OCI-LY1 (cell line): ENCODE results near the gene ENTPD6.
A peak's percentile ranks its signal among the peaks of the same experiment; 100 is the strongest.
"Not testable (repeated sequence)": the region's sequence is repeated elsewhere in the genome, so short reads cannot be mapped to it uniquely, and the experiment has no call there.

Experiments used
- H2AFZ ChIP-seq: fragments of 200-600 bp; sonication (generic), shearing (Covaris generic); 2 replicates; pipeline ENCODE4 v1.6.0; 2014; ENCODE audit warnings: antibody characterized with exemption, mild to moderate bottlenecking, low read length
- H3F3A ChIP-seq: fragments of 200-600 bp; sonication (generic), shearing (Covaris generic); 2 replicates; pipeline ENCODE4 v1.6.0; 2014; ENCODE audit warnings: mild to moderate bottlenecking, antibody characterized with exemption, low read length, moderate library complexity; ENCODE audit not compliant: insufficient read depth
- H3K27ac ChIP-seq: fragments of 200-600 bp; sonication (generic); 2 replicates; pipeline ENCODE4 v1.5.1; 2014; ENCODE audit warnings: low read length, mixed run types, mild to moderate bottlenecking, low read depth; ENCODE audit not compliant: poor library complexity, severe bottlenecking
- H3K27me3 ChIP-seq: fragments of 200-600 bp; sonication (generic); 2 replicates; pipeline ENCODE4 v1.6.0; 2014; ENCODE audit warnings: antibody characterized with exemption, mild to moderate bottlenecking, low read length, moderate library complexity; ENCODE audit not compliant: insufficient read depth
- H3K36me3 ChIP-seq: fragments of 200-600 bp; sonication (generic); 2 replicates; pipeline ENCODE4 v1.6.1; 2014; ENCODE audit warnings: mild to moderate bottlenecking, antibody characterized with exemption, low read length, moderate library complexity, mixed read lengths; ENCODE audit not compliant: insufficient read depth
- H3K4me1 ChIP-seq: fragments of 200-600 bp; sonication (generic); 2 replicates; pipeline ENCODE4 v1.5.1; 2014; ENCODE audit warnings: mild to moderate bottlenecking, low read length, moderate library complexity; ENCODE audit not compliant: insufficient read depth, severe bottlenecking
- H3K4me2 ChIP-seq: fragments of 200-600 bp; sonication (generic), shearing (Covaris generic); 2 replicates; pipeline ENCODE4 v1.6.1; 2014; ENCODE audit warnings: low read length
- H3K4me3 ChIP-seq: fragments of 200-600 bp; sonication (generic); 2 replicates; pipeline ENCODE4 v1.5.1; 2014; ENCODE audit warnings: low read length, low read depth, mild to moderate bottlenecking, mixed read lengths; ENCODE audit not compliant: poor library complexity, severe bottlenecking
- H3K79me2 ChIP-seq: fragments of 200-600 bp; shearing (Covaris generic); 2 replicates; pipeline ENCODE4 v1.6.1; 2016; ENCODE audit warnings: mixed run types, low read length, mixed read lengths; ENCODE audit not compliant: insufficient read depth
- H3K9ac ChIP-seq: fragments of 200-600 bp; sonication (generic), shearing (Covaris generic); 2 replicates; pipeline ENCODE4 v1.6.1; 2014; ENCODE audit warnings: mild to moderate bottlenecking, low read length, mixed read lengths
- H3K9me2 ChIP-seq: fragments of 200-600 bp; sonication (generic), shearing (Covaris generic); 2 replicates; pipeline ENCODE4 v1.6.1; 2014; ENCODE audit warnings: low read depth, mild to moderate bottlenecking, low read length, mixed read lengths
- H3K9me3 ChIP-seq: fragments of 200-600 bp; shearing (Covaris generic); 2 replicates; pipeline ENCODE4 v1.6.1; 2014; ENCODE audit warnings: low read length, mixed read lengths
- H4K20me1 ChIP-seq: fragments of 200-600 bp; sonication (generic), shearing (Covaris generic); 2 replicates; pipeline ENCODE4 v1.6.0; 2016; ENCODE audit warnings: mild to moderate bottlenecking, low read length; ENCODE audit not compliant: insufficient read depth
- CTCF ChIP-seq: fragments of 200-600 bp; sonication (generic), shearing (Covaris generic); IDR thresholded peaks from 2 replicates; pipeline ENCODE4 v1.5.1; 2017; ENCODE audit warnings: mild to moderate bottlenecking, antibody characterized with exemption, low read length, moderate library complexity, mixed read lengths
- EZH2 ChIP-seq: fragments of 200-600 bp; sonication (generic), shearing (Covaris generic); IDR thresholded peaks from 2 replicates; pipeline ENCODE4 v1.8.0; 2017; ENCODE audit warnings: borderline replicate concordance, mixed run types, mild to moderate bottlenecking, antibody characterized with exemption, low read length, moderate library complexity, mixed read lengths

The ENTPD6 gene

GRCh38 chr20:25177890-25178321 lies 17.6 kb upstream of the ENTPD6 start:
- no peak for TF ChIP-seq EZH2
- no peaks in the 10 kb centered on the region for H3K9me2 ChIP-seq
- H3K4me1 ChIP-seq: no peaks in the 10 kb centered on the region
- no peaks in the 10 kb centered on the region for H4K20me1 ChIP-seq
- H3F3A ChIP-seq: no peaks in the 10 kb centered on the region
- no peaks in the 10 kb centered on the region for H3K79me2 ChIP-seq
- no peaks in the 10 kb centered on the region for H3K9me3 ChIP-seq
- H2AFZ ChIP-seq: no peak overlapping the region
- H3K36me3 ChIP-seq: no peaks in the 10 kb centered on the region
- no peaks in the 10 kb centered on the region; the same call in 1 of the 2 replicates for H3K27me3 ChIP-seq
- H3K4me2 ChIP-seq: no peak overlapping the region
- H3K4me3 ChIP-seq: no peak overlapping the region
- no peak overlapping the region for H3K27ac ChIP-seq
- no peak overlapping the region for H3K9ac ChIP-seq

- Histone ChIP-seq H3F3A (no peaks in the 10 kb centered on the region), H3K79me2 (no peaks in the 10 kb centered on the region), H3K27me3 (no peaks in the 10 kb centered on the region; the same call in 1 of the 2 replicates), H3K9ac (no peak overlapping the region), H3K9me2 (no peaks in the 10 kb centered on the region), H3K27ac (no peak overlapping the region), H3K4me3 (no peak overlapping the region), H3K4me1 (no peaks in the 10 kb centered on the region), H3K4me2 (no peak overlapping the region), H3K36me3 (no peaks in the 10 kb centered on the region), H4K20me1 (no peaks in the 10 kb centered on the region), H3K9me3 (no peaks in the 10 kb centered on the region), H2AFZ (no peak overlapping the region)
- TF ChIP-seq EZH2 (no peak), CTCF (peak; percentile 85)
Observed at GRCh38 chr20:25178563-25179438, 16.7 kb upstream of the ENTPD6 start.

GRCh38 chr20:25179439-25180089 lies 15.9 kb upstream of the ENTPD6 start:
- Histone ChIP-seq H3K36me3 (no peaks in the 10 kb centered on the region), H3K9me2 (no peaks in the 10 kb centered on the region), H2AFZ (no peak overlapping the region), H3K27me3 (no peaks in the 10 kb centered on the region), H3K4me2 (no peak overlapping the region), H3K4me3 (no peak overlapping the region), H3K9ac (no peak overlapping the region), H3K79me2 (no peaks in the 10 kb centered on the region), H4K20me1 (no peaks in the 10 kb centered on the region), H3K27ac (no peak overlapping the region), H3K9me3 (no peaks in the 10 kb centered on the region), H3K4me1 (no peaks in the 10 kb centered on the region), H3F3A (no peaks in the 10 kb centered on the region)
- no peak for TF ChIP-seq EZH2
- TF ChIP-seq CTCF: no peak

GRCh38 chr20:25184391-25184790 lies 11.1 kb upstream of the ENTPD6 start:
- not testable (repeated sequence) for H3K27me3 ChIP-seq, H3F3A ChIP-seq, H4K20me1 ChIP-seq, H3K36me3 ChIP-seq, H3K9me2 ChIP-seq, H3K4me3 ChIP-seq, H3K4me1 ChIP-seq, H3K79me2 ChIP-seq, H3K9ac ChIP-seq, H3K27ac ChIP-seq, H2AFZ ChIP-seq, H3K9me3 ChIP-seq, H3K4me2 ChIP-seq
